GM04503 (cell line): Measurements from ENCODE around the gene TBC1D13.
A peak's percentile ranks its signal among the peaks of the same experiment; 100 is the strongest.
"Not testable (repeated sequence)": the region's sequence is repeated elsewhere in the genome, so short reads cannot be mapped to it uniquely, and the experiment has no call there.

Experiments used
- DNase-seq: peaks from one replicate; pipeline ENCODE4 v3.0.0-alpha.2; 2012; ENCODE audit warnings: low read depth

Gene TBC1D13

GRCh38 chr9:128821584-128822406, 34.7 kb downstream of the TBC1D13 start:
- DNase-seq, result no peak

- no peak for DNase-seq
These were observed 35.5 kb downstream of the TBC1D13 start for GRCh38 chr9:128822407-128823042.

GRCh38 chr9:128823362-128823902, 36.4 kb downstream of the TBC1D13 start:
- DNase-seq, result no peak

- DNase-seq, result no peak
These were observed 36.9 kb downstream of the TBC1D13 start for GRCh38 chr9:128823903-128824406.

GRCh38 chr9:128824911-128825310, 37.9 kb downstream of the TBC1D13 start:
- DNase-seq, result no peak

- DNase-seq, result no peak
These were observed 39.1 kb downstream of the TBC1D13 start for GRCh38 chr9:128825923-128826700.

GRCh38 chr9:128828267-128828666, 41.2 kb downstream of the TBC1D13 start:
- no peak for DNase-seq

- DNase-seq, result no peak
These were observed 41.8 kb downstream of the TBC1D13 start for GRCh38 chr9:128828719-128829452.

- DNase-seq, result peak; percentile 49
These were observed 42.6 kb downstream of the TBC1D13 start, which contains the start of gene SPOUT1 for GRCh38 chr9:128829477-128830251. Gene SPOUT1 (minus strand): TSS chr9:128829794. CDS start chr9:128829780, 14 bp downstream.

- no peak for DNase-seq
These were observed 46.6 kb downstream of the TBC1D13 start for GRCh38 chr9:128833696-128834095.

GRCh38 chr9:128835246-128836210, 48.5 kb downstream of the TBC1D13 start:
- no peak for DNase-seq

- no peak for DNase-seq
These were observed 49.6 kb downstream of the TBC1D13 start for GRCh38 chr9:128836509-128837145.

- DNase-seq, result no peak
These were observed 51.3 kb downstream of the TBC1D13 start for GRCh38 chr9:128838338-128838737.

- DNase-seq, result no peak
These were observed 53.5 kb downstream of the TBC1D13 start for GRCh38 chr9:128840524-128840923.

- DNase-seq, result no peak
These were observed 54.8 kb downstream of the TBC1D13 start for GRCh38 chr9:128841694-128842492.

GRCh38 chr9:128843171-128843570, 56.1 kb downstream of the TBC1D13 start:
- not testable (repeated sequence) for DNase-seq

- no peak for DNase-seq
These were observed 58.3 kb downstream of the TBC1D13 start for GRCh38 chr9:128845186-128845931.
